Activated CD8-positive, alpha-beta memory T cell treated with anti-CD3 and anti-CD28 coated beads for 1 hour (primary cell): Measurements from ENCODE around the gene CLDN14.

Experiments used
- DNase-seq, 2 donors: peaks; one replicate each; pipeline ENCODE4 v3.0.0-alpha.2; 2020; ENCODE audit warnings: low read depth in 1 of 2; ENCODE audit errors: extremely low read depth in 1 of 2

Gene CLDN14

DNA sequence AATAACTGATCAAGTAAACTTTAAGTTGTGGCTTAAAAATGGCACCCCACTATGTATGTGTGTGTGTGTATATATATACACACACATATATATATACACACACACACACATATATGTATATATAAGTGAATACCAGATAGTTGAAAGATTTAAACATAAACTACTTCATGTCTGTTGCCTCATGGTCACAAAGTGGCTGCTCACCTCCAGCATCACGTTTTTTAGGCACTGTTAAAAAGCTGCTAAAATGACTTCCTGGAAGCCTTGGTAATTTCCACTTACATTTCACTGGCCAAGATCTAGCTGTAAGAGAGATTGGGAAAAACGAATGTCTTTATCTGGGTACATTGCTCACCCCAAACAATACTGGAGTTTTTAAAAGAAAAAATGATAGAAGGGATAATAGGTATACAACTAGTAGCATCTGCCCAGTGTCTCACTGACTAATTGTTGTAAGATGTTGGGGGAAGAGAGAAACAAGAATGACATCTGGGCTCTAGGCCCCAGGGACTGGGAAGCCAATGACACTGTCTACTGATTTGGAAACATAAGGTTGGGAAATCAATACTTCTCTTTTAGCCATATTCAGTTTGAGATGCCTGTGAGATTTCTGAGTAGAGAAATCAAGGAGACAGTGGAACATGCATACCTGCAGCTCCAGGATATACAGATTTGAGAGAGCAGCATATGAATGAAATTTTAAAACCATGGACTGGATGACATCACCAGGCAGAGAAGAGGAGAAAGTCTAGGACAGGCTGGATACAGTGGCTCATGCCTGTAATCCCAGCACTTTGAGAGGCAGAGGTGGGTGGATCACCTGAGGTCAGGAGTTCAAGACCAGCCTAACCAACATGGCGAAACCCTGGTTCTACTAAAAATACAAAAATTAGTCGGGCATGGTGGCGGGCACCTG lies 42.8 kb downstream of the CLDN14 start:
- DNase-seq = no peak

DNA sequence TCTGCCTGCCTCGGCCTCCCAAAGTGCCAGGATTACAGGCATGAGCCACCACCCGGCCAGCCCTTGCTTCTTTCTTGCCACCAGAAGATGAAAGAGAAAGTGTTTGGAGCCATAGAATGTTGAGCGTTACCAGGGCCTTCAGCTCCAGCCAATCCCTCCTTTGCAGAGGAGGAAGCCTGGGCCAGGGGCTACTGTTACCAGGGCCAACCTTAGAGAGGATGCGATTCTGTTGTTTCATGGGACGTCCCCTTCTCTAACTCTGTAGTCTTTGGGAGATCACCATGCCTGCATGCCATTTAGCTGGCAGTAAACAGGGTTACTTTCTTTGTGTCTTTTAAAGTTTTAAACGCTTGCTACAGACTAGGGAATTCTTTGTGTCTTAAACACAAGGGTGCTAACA lies 45.8 kb downstream of the CLDN14 start:
- DNase-seq = no peak

DNA sequence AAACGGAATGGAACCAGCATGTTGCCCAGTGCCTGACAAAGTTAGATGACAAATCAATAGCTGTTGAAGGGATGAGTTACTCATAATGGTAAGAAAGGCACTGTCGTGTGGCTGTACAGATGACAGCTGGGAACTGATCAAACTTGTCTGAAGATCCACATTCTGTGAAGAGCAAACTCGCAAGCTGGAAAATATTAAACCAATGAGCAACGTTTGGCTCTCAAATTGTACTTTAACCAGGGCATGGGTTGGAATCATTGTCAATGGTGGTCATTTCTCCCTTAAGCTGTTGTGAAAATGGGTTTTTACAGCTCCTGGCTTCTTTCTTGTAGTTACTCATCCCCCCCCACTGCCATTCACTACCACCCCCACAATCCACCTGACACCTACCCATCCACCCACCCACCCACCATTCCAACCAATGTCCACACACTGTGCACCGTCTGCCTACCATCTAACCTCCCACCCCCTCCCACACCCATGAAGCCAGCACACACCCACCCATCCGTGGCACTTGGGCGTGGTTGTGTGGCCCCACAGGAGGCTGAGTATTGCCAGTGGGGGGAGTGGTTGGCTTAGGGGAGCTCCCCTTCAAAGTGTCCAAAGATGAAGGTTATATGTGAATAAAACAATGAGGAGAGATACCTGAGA lies 46.7 kb downstream of the CLDN14 start:
- no peak for DNase-seq

DNA sequence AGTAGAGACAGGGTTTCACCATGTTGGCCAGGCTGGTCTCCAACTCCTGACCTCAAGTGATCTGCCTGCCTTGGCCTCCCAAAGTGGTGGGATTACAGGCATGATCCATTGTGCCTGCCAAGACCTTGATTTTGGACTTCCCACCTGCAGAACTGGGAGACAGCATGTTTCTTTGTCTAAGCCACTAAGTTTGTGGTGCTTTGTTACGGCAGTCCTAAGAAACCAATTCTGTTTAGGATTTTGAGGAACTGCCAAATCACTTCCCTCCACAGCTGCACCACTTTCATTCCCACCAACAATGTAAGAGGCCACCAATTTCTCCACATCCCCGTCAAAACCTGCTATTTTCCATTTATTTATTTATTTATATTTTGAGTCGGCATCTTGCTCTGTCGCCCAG lies 48.7 kb downstream of the CLDN14 start:
- no peak for DNase-seq

DNA sequence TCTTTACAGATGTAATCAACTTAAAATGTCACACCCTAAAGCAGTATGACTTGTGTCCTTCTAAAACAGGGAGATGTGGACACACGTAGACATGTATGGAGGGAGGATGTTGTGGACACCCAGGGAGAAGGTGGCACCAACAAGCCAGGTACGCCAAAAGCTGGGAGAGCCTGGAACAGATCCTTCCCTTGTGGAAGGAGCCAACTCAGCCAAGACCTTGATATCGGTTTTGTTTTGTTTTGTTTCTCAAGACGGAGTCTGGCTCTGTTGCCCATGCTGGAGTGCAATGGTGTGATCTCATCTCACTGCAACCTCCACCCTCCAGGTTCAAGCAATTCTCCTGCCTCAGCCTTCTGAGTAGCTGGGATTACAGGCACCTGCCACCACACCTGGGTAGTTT lies 49.1 kb downstream of the CLDN14 start:
- no peak for DNase-seq

DNA sequence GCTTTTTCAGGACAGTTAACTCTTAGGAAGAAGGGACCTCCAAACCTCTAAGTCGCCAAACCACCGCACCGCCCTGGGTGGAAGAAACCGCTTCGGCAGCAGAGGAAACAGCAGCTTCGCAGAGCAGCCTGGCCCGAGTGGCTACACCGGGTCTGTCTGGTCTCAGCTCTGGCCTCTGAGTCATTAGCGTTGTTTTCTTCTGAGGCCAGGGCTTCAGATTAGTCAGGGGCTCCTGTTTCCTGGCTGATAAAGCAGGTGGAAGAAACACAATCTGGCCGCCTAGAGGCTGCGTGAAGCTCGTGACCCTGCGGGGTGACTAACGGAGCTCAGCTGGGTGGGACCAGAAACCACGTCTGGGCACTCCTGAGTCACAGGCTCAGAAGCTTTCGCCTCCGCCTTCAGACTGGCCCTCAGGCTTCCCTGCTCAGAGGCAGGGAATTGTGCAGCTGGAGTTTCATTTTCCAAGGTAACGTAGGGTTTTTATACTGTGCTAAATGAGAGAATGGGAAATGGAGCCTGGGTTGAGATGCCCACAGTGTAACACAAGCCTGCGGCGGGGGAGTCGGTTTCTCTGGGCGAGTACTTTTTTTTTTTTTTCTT lies 49.9 kb downstream of the CLDN14 start:
- peak; percentile 41 to 47 for DNase-seq

DNA sequence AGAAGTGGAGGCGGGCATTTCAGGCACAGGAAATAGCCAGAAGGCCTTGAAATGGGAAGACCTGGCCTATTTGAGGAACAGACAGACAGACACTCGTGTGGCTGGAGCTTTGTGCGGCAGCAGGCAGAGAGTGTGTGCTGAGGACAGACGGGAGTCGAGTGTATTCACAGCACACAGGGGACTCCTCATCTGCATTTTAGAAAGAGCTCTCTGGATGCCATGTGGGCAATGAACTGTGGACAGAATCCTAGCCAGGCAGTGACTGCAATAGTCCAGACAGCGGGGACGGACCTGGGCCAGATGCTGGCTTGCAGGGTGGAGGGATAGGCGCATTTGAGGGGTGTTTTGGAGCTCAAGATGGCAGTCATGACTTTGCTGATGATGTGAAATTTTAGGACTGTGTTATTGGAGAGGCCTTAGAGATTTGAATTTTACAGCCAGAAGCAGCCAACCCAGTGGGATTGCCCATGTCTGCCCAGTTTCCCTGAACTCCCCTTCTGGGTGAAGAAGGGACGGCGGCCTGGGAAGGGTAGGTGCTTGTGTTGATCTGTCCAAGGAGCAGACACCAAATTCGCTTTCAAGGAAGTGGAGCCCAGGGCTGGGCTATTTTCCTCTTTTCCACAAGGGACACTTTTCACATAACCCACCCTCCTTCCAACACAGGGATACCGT lies 51.0 kb downstream of the CLDN14 start:
- DNase-seq = no peak

DNA sequence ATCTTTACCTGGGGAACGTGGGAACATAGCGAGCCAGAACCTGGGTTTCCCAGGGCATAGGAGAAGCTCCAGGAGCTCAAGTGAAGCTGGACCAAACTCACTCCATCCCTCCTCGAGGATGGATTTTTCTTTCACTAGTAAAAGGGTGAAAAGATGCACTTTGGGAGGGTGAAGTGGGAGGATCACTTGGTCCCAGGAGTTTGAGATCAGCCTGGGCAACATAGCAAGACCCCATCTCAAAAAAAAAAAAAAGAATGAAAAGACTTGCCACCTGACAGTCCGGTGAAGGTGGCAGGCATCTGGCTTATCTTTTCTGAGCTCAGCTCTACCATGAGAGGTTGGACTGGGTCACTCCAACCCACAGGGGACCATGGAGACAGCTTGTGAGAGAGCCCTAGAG lies 52.4 kb downstream of the CLDN14 start:
- DNase-seq = no peak

DNA sequence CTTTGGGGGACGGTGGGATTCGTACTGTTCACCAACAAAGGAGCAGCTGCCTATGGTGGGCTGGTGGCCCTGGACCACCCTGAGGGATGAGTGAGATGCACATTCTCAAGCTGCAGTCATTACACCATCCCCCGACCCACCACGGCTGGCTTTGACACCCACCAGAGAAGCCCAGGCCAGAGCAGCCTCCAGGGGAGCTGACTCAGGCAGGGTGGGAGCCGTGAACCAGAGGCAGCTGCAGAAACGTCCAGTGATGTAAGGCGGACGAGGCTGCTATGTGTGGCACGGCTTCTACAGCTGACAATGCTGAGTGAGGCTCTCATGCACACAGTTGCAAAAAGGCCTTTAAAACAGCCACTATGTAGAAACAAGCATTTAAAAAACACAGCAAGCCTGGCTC lies 54.6 kb downstream of the CLDN14 start:
- DNase-seq = no peak

DNA sequence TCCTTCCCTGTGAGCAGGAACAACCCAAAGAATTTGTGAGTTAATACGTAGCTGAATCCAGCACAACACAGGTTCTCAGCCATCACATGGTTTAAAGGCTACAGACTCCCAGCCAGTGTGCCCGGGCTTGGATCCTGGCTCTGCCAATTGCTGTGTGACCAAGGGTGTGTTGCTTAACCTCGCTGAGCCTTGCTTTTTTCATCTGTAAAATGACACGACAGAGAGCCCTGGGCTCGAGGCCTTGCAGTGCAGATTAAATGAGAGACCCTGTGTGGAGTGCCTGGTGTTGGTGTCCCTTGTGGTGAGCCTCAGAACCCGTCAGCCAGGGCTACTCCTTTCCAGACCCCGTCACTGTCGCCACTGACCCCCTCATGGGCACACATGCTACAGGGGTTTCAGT lies 55.3 kb downstream of the CLDN14 start:
- no peak for DNase-seq

DNA sequence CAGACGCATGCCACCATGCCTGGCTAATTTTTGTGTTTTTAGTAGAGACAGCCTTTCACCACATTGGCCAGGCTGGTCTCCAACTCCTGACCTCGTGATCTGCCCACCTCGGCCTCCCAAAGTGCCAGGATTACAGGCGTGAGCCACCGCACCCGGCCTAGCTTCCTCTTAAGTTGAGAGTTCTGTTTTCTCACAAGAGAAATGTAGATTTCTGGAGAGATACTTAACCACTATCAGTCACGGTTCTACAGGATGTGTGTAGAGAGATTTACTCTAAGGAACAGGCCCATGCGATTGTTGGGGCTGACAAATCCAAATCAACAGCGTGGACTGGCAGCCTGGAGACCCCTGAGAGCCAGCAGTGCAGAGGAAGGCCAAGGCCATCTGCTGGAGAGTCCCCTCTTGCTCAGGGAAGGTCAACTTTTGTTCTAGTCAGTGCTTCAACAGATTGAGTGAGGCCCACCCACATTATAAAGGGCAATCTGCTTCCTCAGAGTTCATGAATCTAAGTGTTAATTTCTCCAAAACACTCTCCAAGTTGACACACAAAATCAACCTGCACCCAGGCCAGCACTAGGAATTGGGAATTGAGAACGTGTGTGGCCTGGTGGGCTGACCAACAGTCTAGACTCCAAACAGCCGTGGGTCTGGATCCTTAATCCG lies 56.0 kb downstream of the CLDN14 start:
- DNase-seq = no peak

DNA sequence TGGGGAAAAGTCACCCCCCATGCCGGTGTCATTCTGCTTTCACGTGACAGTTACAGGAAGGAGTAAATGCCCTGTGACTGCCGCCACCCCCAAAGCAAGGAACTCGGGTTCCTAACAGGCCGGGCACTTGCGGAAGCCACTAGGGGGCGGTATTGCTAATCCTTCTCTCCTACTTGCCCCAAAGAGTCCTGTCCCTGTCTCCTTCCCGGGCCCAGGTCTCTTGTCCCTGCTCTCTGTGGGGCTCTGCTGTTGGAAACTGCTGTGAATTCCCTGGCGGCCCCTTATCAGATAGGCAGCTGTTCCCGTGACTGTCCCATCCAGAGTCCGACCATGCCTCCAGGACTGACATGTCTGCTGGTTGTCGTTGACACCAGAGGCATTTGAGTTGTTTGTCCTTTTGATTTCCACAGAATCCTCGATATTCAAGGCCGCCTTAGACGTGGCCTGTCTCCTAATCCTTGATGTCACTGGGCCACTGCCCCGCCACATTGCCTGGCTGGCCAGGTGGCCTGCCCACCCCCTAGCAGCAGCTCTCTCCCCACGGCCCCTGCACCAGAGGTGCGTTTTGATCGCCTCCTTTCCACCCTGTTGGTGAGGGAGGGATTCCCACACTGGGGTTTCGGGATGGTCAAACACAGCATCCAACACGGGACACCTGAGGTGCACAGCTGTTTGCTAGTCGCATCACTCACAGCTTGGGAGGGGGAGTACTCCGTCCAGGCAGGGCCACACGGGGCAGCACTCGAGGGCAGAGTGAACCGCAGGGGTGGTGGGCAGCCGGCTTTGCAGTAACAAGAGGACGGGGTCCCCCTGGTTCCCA lies 57.4 kb downstream of the CLDN14 start:
- no peak for DNase-seq

DNA sequence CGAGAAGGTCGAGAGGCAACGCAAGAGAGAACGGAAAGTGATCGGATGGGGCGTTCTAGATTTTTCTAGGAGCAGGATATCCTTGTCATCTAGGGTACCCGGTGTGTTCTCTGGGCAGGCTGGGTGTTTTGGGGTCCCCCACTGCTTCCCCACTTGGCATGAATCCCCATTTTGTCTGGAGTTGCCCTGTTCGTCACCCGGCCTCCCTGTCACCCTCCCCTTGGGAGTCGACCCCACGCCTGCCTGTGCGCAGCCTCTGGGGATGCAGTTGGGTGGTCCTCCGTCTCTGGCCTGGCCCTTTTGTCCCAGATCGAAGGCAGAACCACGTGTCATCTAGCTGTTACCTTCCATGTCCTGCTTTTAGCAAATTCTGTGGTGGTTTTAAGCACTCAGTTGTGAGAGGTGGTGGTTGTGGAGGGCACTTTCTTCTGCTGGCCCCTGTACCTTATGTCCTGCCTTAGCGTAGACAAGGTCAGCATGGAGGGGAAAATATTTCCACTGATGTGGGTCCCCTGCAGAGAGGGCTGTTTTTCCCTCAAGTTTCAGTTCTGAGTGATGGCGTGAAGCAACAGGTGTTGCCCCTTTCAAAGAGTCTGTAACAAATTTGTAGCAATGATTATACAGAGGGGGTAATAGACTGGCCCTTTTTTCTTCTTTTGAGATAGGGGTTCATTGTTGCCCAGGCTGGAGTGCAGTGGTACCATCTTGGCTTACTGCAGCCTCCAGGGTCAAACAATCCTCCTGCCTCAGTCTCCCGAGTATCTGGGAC lies 59.2 kb downstream of the CLDN14 start:
- no peak for DNase-seq

DNA sequence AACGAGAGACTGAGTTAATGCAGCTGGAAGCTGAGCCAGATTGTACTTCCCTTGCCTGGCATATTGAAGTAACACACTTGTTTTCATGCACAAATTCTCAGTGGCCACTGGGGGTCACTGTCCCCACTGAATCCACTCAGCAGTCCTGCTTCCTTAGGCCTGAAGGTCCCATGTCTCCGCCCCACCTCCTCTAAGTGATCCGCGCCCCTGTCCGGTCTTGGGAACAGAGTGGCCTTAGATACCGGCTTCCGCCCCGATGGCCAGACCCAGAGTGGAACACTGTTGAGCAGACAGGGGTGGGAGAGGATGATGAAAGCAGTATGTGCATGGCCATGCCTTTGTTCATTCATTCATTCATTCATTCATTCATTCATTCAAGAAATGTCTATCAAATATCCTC lies 59.9 kb downstream of the CLDN14 start:
- peak in 1 of 2 donors; percentile 18 for DNase-seq

DNA sequence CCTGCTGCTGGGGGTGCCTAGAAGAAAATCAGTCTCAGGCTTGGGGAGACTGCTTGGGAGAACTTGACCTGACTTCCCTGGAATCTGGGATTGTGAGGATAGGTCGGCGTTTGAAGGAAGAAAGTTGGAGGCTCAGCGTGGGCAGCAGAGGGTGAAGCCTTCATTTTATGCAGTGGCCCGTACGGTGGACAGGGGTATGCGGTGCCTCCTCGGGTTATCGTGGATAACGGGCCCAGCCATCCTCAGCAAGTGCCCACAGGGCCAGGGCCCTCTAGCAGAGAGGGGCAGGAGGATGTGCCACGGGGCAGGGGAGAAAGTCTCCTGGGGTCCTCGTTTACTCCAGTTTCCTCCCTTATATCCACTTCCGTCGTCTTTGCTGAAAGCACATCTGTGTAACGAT lies 60.7 kb downstream of the CLDN14 start:
- DNase-seq = no peak

DNA sequence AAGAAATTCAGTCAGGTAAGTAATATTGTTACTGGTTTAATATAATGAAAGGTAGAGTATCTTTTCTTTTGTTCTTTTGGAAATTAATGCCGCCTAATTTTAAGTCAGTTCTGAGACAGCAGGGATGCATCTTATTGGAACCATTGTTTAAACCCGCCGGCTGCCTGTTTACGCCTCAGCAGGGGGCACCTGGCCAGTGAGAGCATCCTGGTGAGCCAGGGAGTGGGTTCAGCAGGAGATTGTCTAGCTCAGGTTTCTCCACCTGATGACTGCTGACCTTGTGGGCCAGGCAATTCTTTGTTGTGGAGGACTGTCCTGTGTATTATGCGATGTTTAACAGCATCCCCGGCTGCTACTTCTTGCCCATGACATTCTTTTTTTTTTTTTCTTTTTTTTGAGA lies 64.5 kb downstream of the CLDN14 start:
- DNase-seq = no peak

DNA sequence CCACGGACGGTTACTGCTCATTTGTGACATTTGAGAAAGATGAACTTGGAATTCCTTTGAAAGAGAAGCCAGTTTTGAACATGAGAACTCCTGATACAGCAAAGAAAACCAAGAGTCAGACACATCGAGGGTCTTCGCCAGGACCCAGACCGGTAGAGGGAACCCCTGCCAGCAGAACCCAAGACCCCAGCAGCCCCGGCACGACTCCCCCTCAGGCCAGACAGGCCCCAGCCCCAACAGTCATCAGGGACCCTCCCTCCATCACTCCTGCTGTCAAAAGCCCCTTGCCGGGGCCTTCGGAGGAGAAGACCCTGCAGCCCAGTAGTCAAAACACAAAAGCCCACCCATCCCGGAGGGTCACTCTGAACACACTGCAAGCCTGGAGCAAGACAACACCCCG lies 67.0 kb downstream of the CLDN14 start:
- DNase-seq = no peak

DNA sequence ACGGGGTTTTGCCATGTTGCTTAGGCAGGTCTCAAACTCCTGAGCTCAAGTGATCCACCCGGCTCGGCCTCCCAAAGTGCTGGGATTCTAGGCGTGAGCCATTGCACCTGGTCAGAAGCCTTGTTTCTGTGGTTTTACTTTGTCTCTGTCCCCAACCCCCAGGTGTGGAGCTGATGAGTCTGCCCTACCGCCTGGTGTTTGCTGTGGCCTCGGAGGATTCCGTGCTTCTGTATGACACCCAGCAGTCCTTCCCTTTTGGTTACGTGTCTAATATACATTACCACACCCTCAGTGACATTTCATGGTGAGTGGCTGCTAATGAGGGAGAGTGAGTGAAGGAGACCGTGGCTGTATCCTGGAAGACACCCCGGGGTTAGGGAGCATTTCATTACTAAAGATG lies 68.6 kb downstream of the CLDN14 start:
- no peak for DNase-seq
